Adrenal gland (tissue), 12 donors: Measurements from ENCODE around the gene FBXL7. TPM values are rescaled to one million over a fixed set of nuclear protein-coding genes. Genes with fewer than 3 reads are reported as not detected.

Source experiments
- DNase-seq, 7 donors: peaks; one replicate each; pipeline ENCODE4 v3.0.0-alpha.2; 2019 to 2020
- H3K27ac ChIP-seq, 5 donors: fragments of 200-600 bp; sonication (generic) in 4 of 5; 1 replicate in 3 of 5; 2 replicates in 2 of 5; pipeline versions ENCODE4 v1.5.1 to v1.8.0; 2016 to 2020; ENCODE audit warnings: mild to moderate bottlenecking in 1 of 5
- H3K27me3 ChIP-seq: fragments of 200-600 bp; 2 replicates; pipeline ENCODE4 v1.8.0; 2021
- H3K36me3 ChIP-seq, 2 donors: fragments of 200-600 bp; replicated peaks in 1 of 2; 1 replicate in 1 of 2; 2 replicates in 1 of 2; pipeline versions ENCODE4 v1.5.1 to v1.8.0; 2018 to 2022
- H3K4me1 ChIP-seq, 2 donors: fragments of 200-600 bp; replicated peaks in 1 of 2; 1 replicate in 1 of 2; 2 replicates in 1 of 2; pipeline versions ENCODE4 v1.5.1 to v1.8.0; 2018 to 2021
- H3K4me3 ChIP-seq, 4 donors: fragments of 200-600 bp; sonication (generic) in 3 of 4; one replicate each; pipeline ENCODE4 v1.5.1; 2016 to 2018
- H3K9me3 ChIP-seq, 3 donors: fragments of 200-600 bp; sonication (generic) in 1 of 3; replicated peaks in 1 of 3; 1 replicate in 2 of 3; 2 replicates in 1 of 3; pipeline versions ENCODE4 v1.5.1 to v1.8.0; 2016 to 2021
- POLR2A ChIP-seq, 2 donors: fragments of 450-650 bp; IDR thresholded peaks; one replicate each; pipeline ENCODE4 v1.6.1; 2017; ENCODE audit warnings: antibody characterized with exemption in 2 of 2, mild to moderate bottlenecking in 2 of 2, moderate library complexity in 1 of 2
- WGBS, 4 donors: extraction: QIAGEN DNeasy Blood & Tissue Kit in 2 of 4; methylation state at CpG; one replicate each; pipeline versions ENCODE4 v1.1.5 to v1.1.7; 2013 to 2017; 5-methylcytosine and 5-hydroxymethylcytosine counted together
- intact Hi-C, 2 donors: fragments of 100-400 bp; cut with DNase I; formaldehyde crosslinking; loops; one replicate each; pipeline versions ENCODE4 v1.14.1 to v1.15.0; 2022 to 2023
- polyA plus RNA-seq, 3 donors: library from polyadenylated mRNA; stranded (reverse); fragments of 200-250 nt in 2 of 3; fragments of 350-450 nt in 1 of 3; fragmentation: Illumina TruSeq in 1 of 3; extraction: RNeasy Lipid Tissue Mini Kit (QIAGEN cat#74804) in 1 of 3; gene quantifications; one replicate each; pipeline ENCODE4 v1.2.3, GENCODE V29; 2013 to 2014
- total RNA-seq, 9 donors: library from RNA; depleted of rRNA in 4 of 9; stranded (reverse); fragments of >200 nt in 4 of 9; fragments of 120-200 nt in 1 of 9; fragmentation: NEBNext Ultra II Directional in 1 of 9; extraction: Animal tissue kit (Norgen Biotek cat#: 25700) in 1 of 9; gene quantifications; one replicate each; pipeline versions ENCODE4 v1.1.0 to v1.2.4, GENCODE V29; 2013 to 2023
- TF ChIP-seq, protein P1 (sequence below), 6 experiments: fragments of 450-650 bp in 4 of 6; fragments of 200-600 bp in 2 of 6; sonication (generic) in 1 of 6; IDR thresholded peaks; 1 replicate in 5 of 6; 2 replicates in 1 of 6; pipeline versions ENCODE4 v1.5.1 to v1.8.0; 2016 to 2021; ENCODE audit warnings: antibody characterized with exemption in 6 of 6, mild to moderate bottlenecking in 2 of 6, moderate library complexity in 1 of 6
- donor health status: healthy with polysubstance abuse.
- donor health status: Bipolar disorder and iron deficiency.
- donor health status: DM: yes; HTN: yes; CAD: no.
- donor health status: DM: no; HTN: no; CAD: no.
- donor health status: DM: no; HTN: no; CAD: no.
- donor health status: DM: yes; HTN: yes; CAD: no.

FBXL7 gene
- total and polyA plus RNA-seq, 12 donors: 22.6 to 59.1 (median 34.0) TPM

DNA sequence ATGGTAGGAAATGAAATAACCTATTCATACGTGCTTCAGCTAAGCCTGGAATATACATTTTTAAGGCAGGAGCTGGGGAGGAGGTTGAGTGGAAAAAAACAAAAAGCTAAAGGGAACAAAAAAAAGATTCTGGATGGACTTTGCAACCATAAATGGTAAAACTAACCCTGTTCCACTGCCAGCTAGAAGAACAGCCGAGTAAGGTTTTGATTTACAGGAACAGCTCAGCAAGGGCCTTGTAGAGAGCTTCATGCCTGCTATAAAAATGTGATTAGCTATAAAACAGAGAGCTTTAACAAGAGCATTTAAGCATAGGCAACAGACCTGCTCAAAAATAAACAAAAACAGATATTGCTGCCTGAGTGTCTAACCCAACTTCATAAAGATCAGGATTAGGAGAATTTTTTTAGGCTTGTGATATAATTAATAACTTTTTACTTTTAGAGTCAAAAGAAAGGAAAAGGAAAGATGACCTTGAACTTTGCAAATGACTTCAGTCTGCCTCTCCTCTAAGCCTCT lies 194.8 kb downstream of the FBXL7 start:
- H3K27ac ChIP-seq: peak overlapping the region; percentile 25 to 87 (median 68)
- H3K9me3 ChIP-seq: no peaks in the 10 kb centered on the region
- TF ChIP-seq POLR2A (IDR thresholded peaks at IDR 0.05): no peak
- TF ChIP-seq, protein P1, sequence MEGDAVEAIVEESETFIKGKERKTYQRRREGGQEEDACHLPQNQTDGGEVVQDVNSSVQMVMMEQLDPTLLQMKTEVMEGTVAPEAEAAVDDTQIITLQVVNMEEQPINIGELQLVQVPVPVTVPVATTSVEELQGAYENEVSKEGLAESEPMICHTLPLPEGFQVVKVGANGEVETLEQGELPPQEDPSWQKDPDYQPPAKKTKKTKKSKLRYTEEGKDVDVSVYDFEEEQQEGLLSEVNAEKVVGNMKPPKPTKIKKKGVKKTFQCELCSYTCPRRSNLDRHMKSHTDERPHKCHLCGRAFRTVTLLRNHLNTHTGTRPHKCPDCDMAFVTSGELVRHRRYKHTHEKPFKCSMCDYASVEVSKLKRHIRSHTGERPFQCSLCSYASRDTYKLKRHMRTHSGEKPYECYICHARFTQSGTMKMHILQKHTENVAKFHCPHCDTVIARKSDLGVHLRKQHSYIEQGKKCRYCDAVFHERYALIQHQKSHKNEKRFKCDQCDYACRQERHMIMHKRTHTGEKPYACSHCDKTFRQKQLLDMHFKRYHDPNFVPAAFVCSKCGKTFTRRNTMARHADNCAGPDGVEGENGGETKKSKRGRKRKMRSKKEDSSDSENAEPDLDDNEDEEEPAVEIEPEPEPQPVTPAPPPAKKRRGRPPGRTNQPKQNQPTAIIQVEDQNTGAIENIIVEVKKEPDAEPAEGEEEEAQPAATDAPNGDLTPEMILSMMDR (IDR thresholded peaks at IDR 0.05): no peak
- no peaks in the 10 kb centered on the region for H3K36me3 ChIP-seq
- intact Hi-C loops: no loop called here
- no peaks in the 10 kb centered on the region for H3K27me3 ChIP-seq
- peak in 3 of 7 donors; percentile 29 to 39 (median 32) for DNase-seq
- 11 to 23% (median 18%) methylated on average over 2 of the region's 2 CpGs for WGBS, 4 donors
- H3K4me1 ChIP-seq: peaks cover 22 to 26% of the 10 kb centered on the region in 2 donors
- H3K4me3 ChIP-seq: peak overlapping the region in 1 of 4 donors; percentile 18

DNA sequence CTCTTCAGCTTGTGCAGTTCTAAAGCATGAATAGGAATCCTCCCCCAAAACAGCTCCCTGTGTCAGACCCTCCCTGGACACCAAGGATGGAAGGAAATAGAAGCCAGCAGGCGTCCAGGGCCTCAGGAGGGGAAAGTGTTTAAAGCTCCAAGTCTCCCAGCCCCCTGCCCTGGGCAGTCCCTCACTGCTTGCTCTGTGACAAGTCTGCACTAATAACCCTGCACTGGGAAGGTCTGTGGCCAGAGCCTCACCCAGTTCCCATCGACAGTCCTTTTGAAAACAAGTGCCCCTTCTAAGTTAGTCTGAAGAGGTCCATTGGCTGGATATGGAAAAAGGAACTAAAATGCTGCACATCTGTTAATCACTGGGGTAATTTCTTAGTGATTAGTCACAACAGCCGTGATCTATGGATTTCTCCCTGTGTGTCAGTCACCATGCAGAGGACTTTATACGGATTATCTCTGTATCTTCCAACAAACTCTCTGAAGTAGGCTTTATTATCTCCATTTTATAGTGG lies 195.3 kb downstream of the FBXL7 start:
- no peaks in the 10 kb centered on the region for H3K36me3 ChIP-seq
- intact Hi-C loops: no loop called here

DNA sequence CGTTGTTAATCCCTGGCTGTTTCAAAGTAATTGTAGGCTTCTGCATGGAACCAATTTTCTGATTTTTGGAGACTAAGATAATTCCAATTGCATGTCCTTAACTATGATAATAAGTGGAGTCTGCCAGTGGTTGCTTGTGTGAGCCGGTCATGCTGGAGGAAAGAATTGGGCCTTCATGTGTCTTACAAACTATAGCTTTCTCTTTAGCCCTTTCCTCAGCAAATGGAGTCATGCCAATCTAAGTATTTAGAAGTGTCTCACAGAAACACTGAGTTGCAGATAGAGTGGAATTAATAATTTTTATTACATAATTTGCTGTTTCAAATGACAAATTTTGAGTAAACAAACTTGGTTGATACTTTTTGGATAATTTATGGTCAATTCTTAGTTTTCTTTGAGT lies 200.4 kb downstream of the FBXL7 start:
- 78 to 95% (median 85%) methylated on average over 2 of the region's 2 CpGs for WGBS, 4 donors

More for the DNA sequence above, 195.3 kb downstream of the FBXL7 start:
- Histone ChIP-seq H3K27me3 (no peaks in the 10 kb centered on the region), H3K4me1 (peaks cover 22 to 26% of the 10 kb centered on the region in 2 donors), H3K27ac (peak overlapping the region; percentile 25 to 87 (median 68)), H3K9me3 (no peaks in the 10 kb centered on the region), H3K4me3 (peak overlapping the region in 1 of 4 donors; percentile 18)
- WGBS, 4 donors: 13 to 34% (median 26%) methylated on average over 4 of the region's 4 CpGs
- DNase-seq: peak in 1 of 7 donors; percentile 17
- TF ChIP-seq, protein P1 (IDR thresholded peaks at IDR 0.05): no peak
- TF ChIP-seq POLR2A (IDR thresholded peaks at IDR 0.05): no peak

DNA sequence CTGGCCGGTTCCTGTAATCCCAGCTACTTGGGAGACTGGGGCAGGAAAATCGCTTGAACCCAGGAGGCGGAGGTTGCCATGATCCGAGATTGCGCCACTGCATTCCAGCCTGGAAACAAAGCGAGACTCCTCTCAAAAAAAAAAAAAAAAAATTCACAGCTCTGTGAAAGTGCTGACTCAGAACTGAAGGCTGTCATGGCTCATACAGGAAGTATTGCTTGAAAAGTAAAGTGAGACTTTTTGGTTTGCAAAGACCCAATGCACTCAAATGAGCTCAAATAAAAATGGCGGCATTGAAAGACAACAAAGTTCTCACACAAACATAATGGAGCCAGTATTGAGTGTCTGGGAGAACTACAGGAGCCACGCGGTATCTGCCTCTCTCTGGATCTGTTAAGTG lies 202.1 kb downstream of the FBXL7 start:
- Histone ChIP-seq H3K36me3 (no peaks in the 10 kb centered on the region), H3K27me3 (no peaks in the 10 kb centered on the region), H3K9me3 (no peaks in the 10 kb centered on the region), H3K27ac (peak overlapping the region in 2 of 5 donors; percentile 30 to 50), H3K4me3 (no peak overlapping the region), H3K4me1 (peaks cover 4 to 7% of the 10 kb centered on the region in 2 donors)
- 65 to 75% (median 69%) methylated on average over 9 of the region's 9 CpGs for WGBS, 4 donors
- no peak for TF ChIP-seq POLR2A (IDR thresholded peaks at IDR 0.05)
- TF ChIP-seq, protein P1 (IDR thresholded peaks at IDR 0.05): no peak
- DNase-seq: peak in 6 of 7 donors; percentile 48 to 73 (median 69)
- intact Hi-C loops: no loop called here

More for the DNA sequence above, 200.4 kb downstream of the FBXL7 start:
- no peak for TF ChIP-seq POLR2A (IDR thresholded peaks at IDR 0.05)
- TF ChIP-seq, protein P1 (IDR thresholded peaks at IDR 0.05): no peak
- intact Hi-C loops: no loop called here
- peaks cover 10 to 15% of the 10 kb centered on the region in 2 donors for H3K4me1 ChIP-seq
- no peak overlapping the region for H3K4me3 ChIP-seq
- DNase-seq: no peak
- H3K27ac ChIP-seq: no peak overlapping the region
- no peaks in the 10 kb centered on the region for H3K27me3 ChIP-seq
- no peaks in the 10 kb centered on the region for H3K36me3 ChIP-seq
- H3K9me3 ChIP-seq: no peaks in the 10 kb centered on the region
